ENCODE measurements around the gene TIMP3.
A peak's percentile ranks its signal among the peaks of the same experiment; 100 is the strongest.

TIMP3 gene

DNA sequence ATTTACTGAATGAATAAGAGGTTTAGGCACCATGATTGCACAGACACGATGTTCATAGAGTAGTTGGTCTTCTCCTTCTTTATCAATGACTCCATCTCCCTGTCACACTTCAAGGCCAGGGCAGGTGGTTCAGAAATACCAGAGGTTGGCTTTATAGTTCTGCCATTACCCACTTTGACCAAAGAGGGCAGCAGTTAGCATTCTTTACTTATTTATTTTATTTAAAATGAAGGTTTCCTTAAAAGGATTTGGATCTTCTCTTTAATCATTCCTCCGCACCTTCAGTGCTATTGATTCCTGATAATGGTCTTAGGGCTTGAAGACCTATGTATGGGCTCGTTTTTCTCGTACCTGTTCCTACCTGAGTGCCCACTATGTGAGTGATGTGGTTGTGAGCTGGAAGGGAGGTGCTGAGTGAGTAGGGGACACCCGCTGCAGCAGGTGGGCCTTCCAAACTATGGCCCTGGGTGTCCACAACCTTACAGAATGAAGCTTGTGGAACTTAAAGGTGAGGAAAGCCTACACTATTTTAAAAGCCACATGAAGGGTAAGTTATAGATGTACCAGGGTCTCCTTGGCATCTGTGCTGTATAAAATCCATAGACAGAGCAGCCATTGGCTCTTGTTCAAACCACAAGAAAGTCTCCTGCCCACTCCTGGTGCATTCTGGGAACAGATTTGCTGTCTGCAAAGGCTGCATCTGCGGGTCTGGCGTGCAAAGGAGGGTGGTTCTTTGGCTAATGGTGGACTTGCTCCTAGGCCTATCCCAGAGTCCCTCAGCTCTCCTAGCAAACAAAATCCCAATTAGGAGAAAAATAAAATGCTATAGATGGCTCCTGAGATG lies 35.0 kb downstream of the TIMP3 start:
- no peak overlapping the region for H3K4me3 ChIP-seq
- no peaks in the 10 kb centered on the region for H3K27me3 ChIP-seq (ENCODE audit: low read depth)
- no peaks in the 10 kb centered on the region for H3K9me3 ChIP-seq
- in situ Hi-C loops (cut with MboI; ENCODE audit: low sequenced_read_pairs): no loop called here
- no peaks in the 10 kb centered on the region for H3K4me1 ChIP-seq
- H3K36me3 ChIP-seq (replicated peaks): no peaks in the 10 kb centered on the region
- DNase-seq (ENCODE audit: low spot score in 2 of 2): peak in 1 of 2 experiments; percentile 6

DNA sequence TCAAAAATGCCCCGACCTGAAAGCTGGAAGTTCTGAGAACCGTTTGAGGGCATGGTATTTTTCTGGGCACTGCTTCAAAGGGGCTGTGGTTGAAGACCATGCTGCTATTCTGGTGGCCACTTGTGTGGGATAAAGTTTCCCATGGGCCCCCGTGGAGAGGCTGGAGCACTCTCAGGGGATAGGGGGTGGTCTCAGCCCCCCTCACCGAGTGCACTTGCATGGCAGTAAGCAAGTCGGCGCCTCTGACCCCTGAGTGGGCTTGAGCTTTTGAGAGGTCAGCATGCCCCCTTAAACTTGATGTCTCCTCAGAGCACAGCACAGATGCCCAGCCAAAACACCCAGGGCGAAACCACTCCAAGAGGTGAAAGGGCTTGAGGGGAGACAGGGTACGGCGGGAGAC lies 35.6 kb downstream of the TIMP3 start:
- in situ Hi-C loops (cut with MboI; ENCODE audit: low sequenced_read_pairs): no loop called here

DNA sequence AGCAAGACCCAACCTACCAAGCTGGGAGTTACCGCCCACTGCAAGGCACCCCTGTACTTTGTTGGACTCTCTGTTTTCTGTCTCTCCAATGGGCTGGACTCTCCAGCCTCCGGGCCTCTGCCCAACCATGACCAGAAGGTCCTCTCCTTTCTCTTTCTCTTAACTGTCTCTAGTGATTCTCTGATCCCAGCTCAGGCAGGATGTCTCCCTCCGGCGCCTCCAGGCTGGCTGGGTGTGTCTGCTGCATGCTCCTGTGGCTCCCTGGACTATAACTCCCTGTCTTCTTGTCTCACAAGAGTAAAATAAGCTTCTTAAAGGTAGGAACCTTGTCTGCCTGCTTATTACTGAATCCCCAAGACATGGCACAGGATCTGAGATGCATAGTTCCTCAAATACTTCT lies 36.3 kb downstream of the TIMP3 start:
- in situ Hi-C loops (cut with MboI; ENCODE audit: low sequenced_read_pairs): no loop called here
- no peak overlapping the region for H3K4me3 ChIP-seq
- H3K9me3 ChIP-seq: no peaks in the 10 kb centered on the region
- no peaks in the 10 kb centered on the region for H3K36me3 ChIP-seq (replicated peaks)
- no peak for DNase-seq (ENCODE audit: low spot score in 2 of 2)
- no peaks in the 10 kb centered on the region for H3K4me1 ChIP-seq
- no peaks in the 10 kb centered on the region for H3K27me3 ChIP-seq (ENCODE audit: low read depth)

More for the DNA sequence above, 35.6 kb downstream of the TIMP3 start:
- no peak overlapping the region for H3K4me3 ChIP-seq
- no peak for DNase-seq (ENCODE audit: low spot score in 2 of 2)
- no peaks in the 10 kb centered on the region for H3K4me1 ChIP-seq
- no peaks in the 10 kb centered on the region for H3K27me3 ChIP-seq (ENCODE audit: low read depth)
- H3K9me3 ChIP-seq: no peaks in the 10 kb centered on the region
- H3K36me3 ChIP-seq (replicated peaks): no peaks in the 10 kb centered on the region

DNA sequence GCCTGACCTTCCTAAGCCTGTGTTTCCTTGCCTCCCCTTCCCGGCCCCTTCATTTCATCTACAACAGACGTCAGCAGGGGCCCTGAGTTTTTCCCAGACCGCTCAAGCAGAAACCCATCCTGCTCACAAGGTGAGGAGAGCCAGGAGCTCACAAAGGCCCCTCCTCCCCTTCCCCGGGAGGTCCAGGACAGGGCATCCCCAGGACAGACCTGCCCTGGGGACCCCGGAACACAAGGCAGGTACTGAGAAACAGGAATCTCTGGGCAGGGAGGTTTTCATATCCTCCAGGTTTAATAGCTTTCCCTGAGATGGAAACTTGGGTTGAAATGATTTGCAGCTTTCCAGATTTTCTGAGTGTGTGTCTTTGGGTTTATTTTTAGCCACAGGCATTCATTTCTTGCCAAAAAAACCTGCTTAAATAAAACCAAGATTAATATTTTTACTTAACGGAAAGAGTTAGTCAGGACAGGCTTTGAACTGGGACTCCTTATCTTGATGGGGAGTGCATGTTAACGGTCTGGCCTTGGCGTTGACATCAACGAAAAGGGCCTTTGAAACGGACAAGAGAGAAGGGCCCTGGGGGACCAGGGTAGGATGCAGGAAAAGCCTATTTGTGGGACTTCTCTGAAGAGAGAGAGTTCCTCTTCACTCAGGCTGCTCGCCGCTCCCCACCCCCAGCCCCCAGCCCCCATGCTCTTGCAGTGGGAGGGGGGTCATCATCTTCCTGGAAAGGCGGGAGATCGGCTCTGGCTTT lies 38.5 kb downstream of the TIMP3 start:
- Histone ChIP-seq H3K4me3 (no peak overlapping the region), H3K27me3 (ENCODE audit: low read depth) (no peaks in the 10 kb centered on the region), H3K4me1 (no peaks in the 10 kb centered on the region), H3K9me3 (no peaks in the 10 kb centered on the region), H3K36me3 (replicated peaks) (no peaks in the 10 kb centered on the region)
- no peak for DNase-seq (ENCODE audit: low spot score in 2 of 2)
- in situ Hi-C loops (cut with MboI; ENCODE audit: low sequenced_read_pairs): no loop called here

DNA sequence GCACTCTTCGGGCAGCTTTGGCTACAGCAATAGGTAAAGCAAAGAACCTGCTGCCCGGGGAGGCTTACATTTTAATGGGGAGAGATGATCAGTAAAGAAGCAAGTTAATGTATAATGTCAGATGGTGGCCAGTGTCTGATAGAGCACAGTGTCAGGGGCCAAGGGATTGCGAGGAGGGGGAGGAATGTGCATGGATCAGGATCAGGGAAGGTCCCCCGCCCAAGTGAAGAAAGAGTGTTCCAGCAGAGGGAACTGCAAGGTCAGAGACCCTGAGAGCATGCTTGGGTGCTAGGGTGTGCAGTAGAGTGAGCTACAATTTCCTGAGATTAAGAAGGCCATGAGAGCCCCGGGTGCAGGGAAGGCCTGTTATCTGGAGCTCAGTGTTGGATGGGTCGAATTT lies 39.7 kb downstream of the TIMP3 start:
- in situ Hi-C loops (cut with MboI; ENCODE audit: low sequenced_read_pairs): no loop called here
- H3K36me3 ChIP-seq (replicated peaks): no peaks in the 10 kb centered on the region
- no peaks in the 10 kb centered on the region for H3K4me1 ChIP-seq
- H3K4me3 ChIP-seq: no peak overlapping the region
- DNase-seq (ENCODE audit: low spot score in 2 of 2): no peak
- no peaks in the 10 kb centered on the region for H3K27me3 ChIP-seq (ENCODE audit: low read depth)
- H3K9me3 ChIP-seq: no peaks in the 10 kb centered on the region

DNA sequence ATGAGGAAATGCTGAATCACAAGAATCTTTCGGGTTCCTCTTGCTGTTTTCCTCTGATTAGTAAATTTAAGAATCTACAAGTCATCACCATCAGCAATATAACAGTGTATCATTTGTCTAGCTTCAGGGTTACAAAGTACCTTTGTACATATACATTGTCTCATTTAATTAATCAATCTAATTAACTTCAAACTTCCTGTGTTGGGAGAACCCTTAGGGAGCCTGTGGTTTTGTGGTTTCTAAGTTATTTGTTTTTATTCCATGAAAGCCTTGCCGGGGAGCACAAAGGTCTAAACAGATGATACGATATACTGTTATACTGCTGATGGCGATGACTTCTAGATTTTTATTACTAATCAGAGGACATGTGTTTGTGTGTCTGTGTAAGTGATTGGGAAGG lies 41.0 kb downstream of the TIMP3 start:
- Histone ChIP-seq H3K36me3 (replicated peaks) (no peaks in the 10 kb centered on the region), H3K27me3 (ENCODE audit: low read depth) (no peaks in the 10 kb centered on the region), H3K9me3 (no peaks in the 10 kb centered on the region), H3K4me1 (no peaks in the 10 kb centered on the region), H3K4me3 (no peak overlapping the region)
- no peak for DNase-seq (ENCODE audit: low spot score in 2 of 2)
- in situ Hi-C loops (cut with MboI; ENCODE audit: low sequenced_read_pairs): no loop called here

DNA sequence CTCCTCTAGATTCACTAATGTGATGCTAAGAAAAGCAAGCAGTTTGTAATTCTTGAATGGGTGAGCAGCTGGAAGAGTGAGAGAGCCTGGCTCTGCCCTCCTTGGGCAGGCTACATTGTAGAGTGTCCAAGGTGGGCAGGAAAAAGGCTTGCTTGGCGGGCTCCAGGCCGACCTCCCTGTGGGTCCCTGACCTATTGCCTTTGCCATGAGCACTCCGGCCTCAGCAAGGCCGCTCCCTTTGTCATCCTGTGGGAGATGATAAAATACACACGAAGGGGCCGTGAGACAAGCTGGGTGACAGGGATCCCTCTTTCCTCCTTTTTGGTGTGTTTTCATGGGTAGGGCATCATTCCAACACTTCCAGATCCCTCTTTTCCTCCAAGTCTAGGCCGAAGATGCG lies 41.8 kb downstream of the TIMP3 start:
- H3K4me3 ChIP-seq: no peak overlapping the region
- no peaks in the 10 kb centered on the region for H3K9me3 ChIP-seq
- H3K27me3 ChIP-seq (ENCODE audit: low read depth): no peaks in the 10 kb centered on the region
- H3K4me1 ChIP-seq: no peaks in the 10 kb centered on the region
- H3K36me3 ChIP-seq (replicated peaks): no peaks in the 10 kb centered on the region
- in situ Hi-C loops (cut with MboI; ENCODE audit: low sequenced_read_pairs): no loop called here
- DNase-seq (ENCODE audit: low spot score in 2 of 2): no peak

DNA sequence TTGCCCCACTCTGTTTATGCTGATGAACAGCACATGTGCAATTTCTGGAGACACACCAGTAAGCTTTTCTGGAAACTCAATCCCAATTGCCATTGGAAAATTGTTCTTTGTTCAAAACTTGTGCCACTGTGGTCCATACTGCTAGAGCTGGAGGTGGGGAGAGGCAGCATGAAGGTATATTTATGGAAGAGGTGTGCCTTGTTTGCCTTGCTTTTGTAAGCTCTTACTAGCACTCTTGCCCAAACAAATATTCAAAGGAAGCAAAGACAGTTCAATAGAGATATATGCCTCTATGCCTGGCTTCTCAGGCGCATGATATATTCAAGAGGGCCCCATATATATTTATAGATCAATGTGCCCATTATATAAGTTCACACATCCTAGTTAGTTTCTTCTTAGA lies 42.7 kb downstream of the TIMP3 start:
- H3K27me3 ChIP-seq (ENCODE audit: low read depth): no peaks in the 10 kb centered on the region
- no peaks in the 10 kb centered on the region for H3K4me1 ChIP-seq
- in situ Hi-C loops (cut with MboI; ENCODE audit: low sequenced_read_pairs): no loop called here
- DNase-seq (ENCODE audit: low spot score in 2 of 2): no peak
- H3K36me3 ChIP-seq (replicated peaks): no peaks in the 10 kb centered on the region
- no peaks in the 10 kb centered on the region for H3K9me3 ChIP-seq
- no peak overlapping the region for H3K4me3 ChIP-seq

DNA sequence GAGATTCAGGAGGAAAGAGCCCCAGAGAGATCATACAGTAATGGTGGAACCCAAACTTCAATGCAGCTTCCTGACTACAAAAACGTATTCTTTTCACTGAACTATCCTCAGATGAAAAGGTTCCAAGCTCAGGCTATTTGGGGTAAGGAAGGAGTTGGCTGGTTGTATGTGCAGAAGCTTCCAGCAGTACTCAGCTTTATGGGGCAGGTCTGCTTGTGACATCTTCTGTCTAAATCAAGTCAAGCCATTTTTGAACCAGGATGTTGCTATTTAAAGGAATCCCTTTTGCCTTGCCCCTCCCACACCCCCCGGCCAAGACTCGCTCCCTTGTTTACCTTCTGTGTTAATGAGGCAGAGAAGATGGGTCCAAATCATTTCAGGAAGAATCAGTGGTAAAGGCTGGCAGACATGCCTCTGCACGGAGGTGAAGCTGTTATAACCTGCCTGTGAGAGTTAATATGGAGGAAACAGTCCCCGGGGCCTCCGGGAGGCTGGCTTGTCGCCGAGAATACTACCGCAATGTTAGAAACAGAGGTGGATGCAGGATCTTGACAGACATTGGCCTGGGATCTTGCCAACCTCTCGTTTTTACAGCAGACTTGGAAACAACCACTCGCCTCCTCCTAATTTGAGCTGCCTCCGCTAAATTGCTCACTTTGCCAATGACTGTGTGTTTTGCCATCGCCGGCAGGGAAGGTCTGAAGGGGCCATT lies 45.4 kb downstream of the TIMP3 start:
- Histone ChIP-seq H3K36me3 (replicated peaks) (no peaks in the 10 kb centered on the region), H3K4me1 (no peaks in the 10 kb centered on the region), H3K4me3 (no peak overlapping the region), H3K9me3 (no peaks in the 10 kb centered on the region), H3K27me3 (ENCODE audit: low read depth) (no peaks in the 10 kb centered on the region)
- in situ Hi-C loops (cut with MboI; ENCODE audit: low sequenced_read_pairs): no loop called here
- no peak for DNase-seq (ENCODE audit: low spot score in 2 of 2)

DNA sequence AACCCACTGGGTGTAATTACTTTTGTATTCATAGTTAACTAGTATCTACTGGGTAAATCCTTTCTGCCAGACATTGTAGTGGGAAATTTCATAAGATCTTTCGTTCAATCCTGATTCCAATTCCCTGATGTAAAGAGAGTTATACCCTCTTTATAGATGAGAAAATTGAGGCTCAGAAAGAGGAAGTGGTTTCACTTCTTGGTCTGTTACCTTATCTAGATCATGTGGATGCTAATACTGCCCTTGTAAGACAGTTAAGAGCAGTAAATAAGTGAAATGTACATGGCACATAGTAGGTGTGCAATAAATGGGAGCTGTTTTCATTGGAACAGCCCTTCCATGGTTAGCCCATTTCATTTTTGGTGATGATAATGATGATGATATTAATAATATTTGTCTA lies 46.7 kb downstream of the TIMP3 start:
- no peak for DNase-seq (ENCODE audit: low spot score in 2 of 2)
- Histone ChIP-seq H3K27me3 (ENCODE audit: low read depth) (no peaks in the 10 kb centered on the region), H3K4me1 (no peaks in the 10 kb centered on the region), H3K4me3 (no peak overlapping the region), H3K9me3 (no peaks in the 10 kb centered on the region), H3K36me3 (replicated peaks) (no peaks in the 10 kb centered on the region)
- in situ Hi-C loops (cut with MboI; ENCODE audit: low sequenced_read_pairs): no loop called here

DNA sequence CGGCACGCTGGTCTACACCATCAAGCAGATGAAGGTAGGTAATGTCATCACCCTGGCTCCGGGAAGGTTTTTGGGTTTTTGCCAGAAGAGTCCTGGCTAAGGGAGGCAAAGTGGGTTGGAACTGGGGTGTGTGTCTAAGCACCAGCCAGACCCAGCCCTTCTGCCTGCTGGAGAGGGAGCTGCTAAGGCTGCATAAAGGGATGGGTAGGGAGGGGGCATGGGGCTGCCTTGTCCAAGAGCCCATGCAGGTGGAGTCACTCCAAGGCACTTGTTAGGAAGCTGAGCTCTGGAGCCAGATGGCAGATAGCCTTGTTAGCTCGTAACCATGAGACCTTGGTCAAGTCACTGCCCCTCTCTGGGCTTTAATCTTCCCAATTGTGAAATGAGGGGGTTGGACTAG lies 48.0 kb downstream of the TIMP3 start:
- H3K9me3 ChIP-seq: no peaks in the 10 kb centered on the region
- no peaks in the 10 kb centered on the region for H3K36me3 ChIP-seq (replicated peaks)
- DNase-seq (ENCODE audit: low spot score in 2 of 2): no peak
- no peaks in the 10 kb centered on the region for H3K4me1 ChIP-seq
- in situ Hi-C loops (cut with MboI; ENCODE audit: low sequenced_read_pairs): no loop called here
- no peaks in the 10 kb centered on the region for H3K27me3 ChIP-seq (ENCODE audit: low read depth)
- H3K4me3 ChIP-seq: no peak overlapping the region

DNA sequence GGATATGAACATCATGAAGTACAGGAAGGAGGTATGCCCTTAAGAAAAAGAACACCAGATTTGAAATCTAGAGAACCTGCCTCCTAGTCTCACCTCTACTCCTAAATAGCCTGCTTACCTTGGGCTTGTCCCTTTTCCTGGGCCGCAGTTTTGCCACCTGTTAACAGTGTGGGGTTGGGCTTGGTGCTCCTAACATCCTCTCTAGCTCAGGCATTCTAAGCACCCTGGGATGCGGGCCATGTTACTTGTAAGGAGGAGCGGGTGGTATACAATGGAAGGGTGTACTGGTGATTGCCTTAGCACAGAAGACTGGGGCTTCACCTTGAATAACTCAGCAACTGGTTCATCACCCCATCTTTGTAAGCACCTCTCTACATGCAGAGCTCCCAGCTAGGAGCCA lies 48.7 kb downstream of the TIMP3 start:
- H3K9me3 ChIP-seq: no peaks in the 10 kb centered on the region
- H3K36me3 ChIP-seq (replicated peaks): no peaks in the 10 kb centered on the region
- H3K27me3 ChIP-seq (ENCODE audit: low read depth): no peaks in the 10 kb centered on the region
- H3K4me3 ChIP-seq: no peak overlapping the region
- H3K4me1 ChIP-seq: no peaks in the 10 kb centered on the region
- no peak for DNase-seq (ENCODE audit: low spot score in 2 of 2)
- in situ Hi-C loops (cut with MboI; ENCODE audit: low sequenced_read_pairs): no loop called here

DNA sequence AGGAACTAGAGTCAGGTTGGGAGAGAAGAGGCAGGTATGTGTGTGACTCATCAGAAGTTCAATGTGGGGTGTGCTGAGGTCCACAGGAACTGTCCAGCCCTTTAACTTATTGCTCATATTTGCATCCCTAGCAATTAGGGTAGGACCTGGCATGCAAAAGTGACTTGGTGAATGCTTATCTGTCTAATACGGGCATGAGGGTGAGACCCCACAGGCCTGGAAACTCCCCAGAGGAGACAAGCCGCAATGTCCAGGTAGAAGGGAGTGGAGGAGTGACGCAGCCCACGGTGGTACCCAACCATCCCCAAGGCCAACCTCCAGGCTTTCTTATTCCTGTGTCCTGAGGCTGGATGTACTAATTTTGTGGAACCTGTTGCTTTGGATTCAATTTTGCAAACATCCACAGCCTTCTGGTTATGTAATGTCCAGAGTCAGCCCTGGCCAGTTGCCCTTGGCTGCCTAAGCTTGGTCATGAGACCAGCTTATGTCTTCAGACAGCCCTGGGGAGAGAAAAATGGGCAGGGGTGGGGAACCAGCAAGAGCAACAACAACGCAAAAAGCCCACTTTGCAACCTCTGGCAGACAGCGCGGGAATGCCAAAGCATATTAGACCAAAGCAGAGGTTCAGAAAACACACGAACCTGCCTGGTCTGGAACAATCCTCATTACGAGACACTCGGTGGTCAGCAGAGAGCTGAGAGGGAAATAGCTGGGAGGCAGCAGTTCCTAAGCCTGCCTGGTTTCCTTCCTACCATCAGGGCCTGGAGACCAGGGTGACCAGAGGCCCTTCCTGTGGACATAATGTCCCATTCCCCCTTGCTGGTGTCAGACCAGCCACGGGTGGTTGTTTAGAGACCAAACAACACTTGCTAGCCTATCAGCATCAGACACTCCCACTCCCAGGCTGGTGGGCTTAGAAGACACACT lies 49.3 kb downstream of the TIMP3 start:
- in situ Hi-C loops (cut with MboI; ENCODE audit: low sequenced_read_pairs): no loop called here
- H3K9me3 ChIP-seq: no peaks in the 10 kb centered on the region
- DNase-seq (ENCODE audit: low spot score in 2 of 2): no peak
- H3K4me1 ChIP-seq: no peaks in the 10 kb centered on the region
- no peaks in the 10 kb centered on the region for H3K27me3 ChIP-seq (ENCODE audit: low read depth)
- H3K4me3 ChIP-seq: no peak overlapping the region
- H3K36me3 ChIP-seq (replicated peaks): no peaks in the 10 kb centered on the region
